Gastrocnemius medialis (tissue), 4 donors: ENCODE results near the gene PTPN22.

Experiments used
- POLR2A ChIP-seq, 2 donors: fragments of 450-650 bp; IDR thresholded peaks; one replicate each; pipeline ENCODE4 v1.6.1; 2017; ENCODE audit warnings: antibody characterized with exemption in 2 of 2, mild to moderate bottlenecking in 2 of 2, moderate library complexity in 2 of 2
- TF ChIP-seq, protein P1 (sequence below), 5 experiments: fragments of 450-650 bp in 3 of 5; fragments of 200-600 bp in 2 of 5; sonication (generic) in 2 of 5; IDR thresholded peaks in 4 of 5; conservative IDR thresholded peaks in 1 of 5; 1 replicate in 4 of 5; 2 replicates in 1 of 5; pipeline ENCODE4 v1.5.1; 2016 to 2019; ENCODE audit warnings: antibody characterized with exemption in 5 of 5, mild to moderate bottlenecking in 3 of 5, moderate library complexity in 3 of 5

DNA sequence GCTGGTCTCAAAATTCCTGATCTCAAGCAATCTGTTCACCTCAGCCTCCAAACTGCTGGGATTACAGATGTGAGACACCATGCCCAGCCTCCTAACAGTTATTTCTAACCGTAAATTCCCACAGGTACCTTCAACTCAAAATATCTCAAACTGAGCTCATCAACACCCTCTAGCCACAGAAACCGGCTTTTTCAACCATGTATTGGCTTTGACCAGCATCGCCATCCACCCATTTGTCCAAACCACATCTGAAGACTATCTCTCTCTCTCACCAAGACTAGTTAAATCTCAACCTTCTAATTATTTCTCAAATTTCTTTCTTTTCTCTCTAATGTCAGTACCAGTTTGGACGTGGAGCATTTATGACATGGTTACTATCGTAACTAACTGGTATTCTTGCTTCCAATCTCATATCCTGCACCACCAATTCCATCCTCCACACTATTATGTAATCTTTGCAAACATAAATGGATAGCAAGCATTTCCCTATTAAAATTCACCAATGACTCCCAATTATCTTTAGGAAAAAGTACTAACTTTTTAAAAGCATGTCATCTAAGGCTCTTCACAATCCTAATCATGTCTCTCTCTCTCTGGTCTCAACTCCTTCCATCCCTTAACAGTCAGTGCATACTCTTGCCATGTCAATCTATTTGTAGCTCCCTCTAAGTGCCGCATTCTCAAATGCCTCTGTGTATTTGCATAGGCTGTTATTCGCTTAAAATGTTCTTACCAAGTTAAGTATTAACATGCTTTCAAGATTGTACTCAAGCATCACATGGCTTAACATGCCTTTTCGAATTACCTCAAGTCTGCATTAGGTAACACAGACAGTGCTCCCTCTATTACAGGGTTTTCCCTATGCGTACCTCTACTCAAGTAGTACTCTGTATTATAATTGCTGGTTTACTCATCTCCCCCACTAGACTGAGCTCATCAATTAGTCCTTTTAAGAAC lies 77.4 kb downstream of the PTPN22 start:
- TF ChIP-seq POLR2A (IDR thresholded peaks at IDR 0.05), result no peak
- TF ChIP-seq, protein P1, sequence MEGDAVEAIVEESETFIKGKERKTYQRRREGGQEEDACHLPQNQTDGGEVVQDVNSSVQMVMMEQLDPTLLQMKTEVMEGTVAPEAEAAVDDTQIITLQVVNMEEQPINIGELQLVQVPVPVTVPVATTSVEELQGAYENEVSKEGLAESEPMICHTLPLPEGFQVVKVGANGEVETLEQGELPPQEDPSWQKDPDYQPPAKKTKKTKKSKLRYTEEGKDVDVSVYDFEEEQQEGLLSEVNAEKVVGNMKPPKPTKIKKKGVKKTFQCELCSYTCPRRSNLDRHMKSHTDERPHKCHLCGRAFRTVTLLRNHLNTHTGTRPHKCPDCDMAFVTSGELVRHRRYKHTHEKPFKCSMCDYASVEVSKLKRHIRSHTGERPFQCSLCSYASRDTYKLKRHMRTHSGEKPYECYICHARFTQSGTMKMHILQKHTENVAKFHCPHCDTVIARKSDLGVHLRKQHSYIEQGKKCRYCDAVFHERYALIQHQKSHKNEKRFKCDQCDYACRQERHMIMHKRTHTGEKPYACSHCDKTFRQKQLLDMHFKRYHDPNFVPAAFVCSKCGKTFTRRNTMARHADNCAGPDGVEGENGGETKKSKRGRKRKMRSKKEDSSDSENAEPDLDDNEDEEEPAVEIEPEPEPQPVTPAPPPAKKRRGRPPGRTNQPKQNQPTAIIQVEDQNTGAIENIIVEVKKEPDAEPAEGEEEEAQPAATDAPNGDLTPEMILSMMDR (IDR thresholded peaks at IDR 0.05 in 4 of 5, conservative IDR thresholded peaks at IDR 0.05 in 1 of 5), result no peak
